ENCODE results near the gene NECAB2.

GRCh38 chr16:83946154-83946780, 21.8 kb upstream of the NECAB2 start:
- TF ChIP-seq, protein P1, sequence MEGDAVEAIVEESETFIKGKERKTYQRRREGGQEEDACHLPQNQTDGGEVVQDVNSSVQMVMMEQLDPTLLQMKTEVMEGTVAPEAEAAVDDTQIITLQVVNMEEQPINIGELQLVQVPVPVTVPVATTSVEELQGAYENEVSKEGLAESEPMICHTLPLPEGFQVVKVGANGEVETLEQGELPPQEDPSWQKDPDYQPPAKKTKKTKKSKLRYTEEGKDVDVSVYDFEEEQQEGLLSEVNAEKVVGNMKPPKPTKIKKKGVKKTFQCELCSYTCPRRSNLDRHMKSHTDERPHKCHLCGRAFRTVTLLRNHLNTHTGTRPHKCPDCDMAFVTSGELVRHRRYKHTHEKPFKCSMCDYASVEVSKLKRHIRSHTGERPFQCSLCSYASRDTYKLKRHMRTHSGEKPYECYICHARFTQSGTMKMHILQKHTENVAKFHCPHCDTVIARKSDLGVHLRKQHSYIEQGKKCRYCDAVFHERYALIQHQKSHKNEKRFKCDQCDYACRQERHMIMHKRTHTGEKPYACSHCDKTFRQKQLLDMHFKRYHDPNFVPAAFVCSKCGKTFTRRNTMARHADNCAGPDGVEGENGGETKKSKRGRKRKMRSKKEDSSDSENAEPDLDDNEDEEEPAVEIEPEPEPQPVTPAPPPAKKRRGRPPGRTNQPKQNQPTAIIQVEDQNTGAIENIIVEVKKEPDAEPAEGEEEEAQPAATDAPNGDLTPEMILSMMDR (IDR thresholded peaks at IDR 0.05) = no peak
- no peak for TF ChIP-seq EZH2 (IDR thresholded peaks at IDR 0.05)

Data from neural progenitor cell (in vitro differentiated cells).